B cell (primary cell): ENCODE data around the gene DCAKD. TPM values are rescaled to one million over a fixed set of nuclear protein-coding genes. Genes with fewer than 3 reads are reported as not detected.

Source experiments
- ATAC-seq: fragments of 200-7000 bp; cut with Tn5 transposase; one replicate; pipeline ENCODE4 v1.10.0; 2021; ENCODE audit warnings: low read depth, mild to moderate bottlenecking, moderate number of reproducible peaks, moderate library complexity
- CTCF ChIA-PET: fragments of 350-600 bp; sonication (Branson Sonifier 250); formaldehyde crosslinking; loops from one replicate; lab custom pipeline; 2021; ENCODE audit warnings: antibody characterized with exemption, inconsistent platforms; lab: Charles Lee
- POLR2A ChIA-PET: fragments of 350-600 bp; sonication (Branson Sonifier 250); formaldehyde crosslinking; loops from one replicate; lab custom pipeline; 2021; ENCODE audit warnings: antibody characterized with exemption; lab: Charles Lee
- DNase-seq: peaks from one replicate; pipeline ENCODE4 v3.0.0; 2013
- H2AFZ ChIP-seq: 2 replicates; pipeline ENCODE4 v1.6.1; 2012; ENCODE audit warnings: mild to moderate bottlenecking, low read depth, low read length; ENCODE audit not compliant: insufficient read depth, poor library complexity, severe bottlenecking
- H3K27ac ChIP-seq, 2 donors: 1 replicate in 1 of 2; 2 replicates in 1 of 2; pipeline ENCODE4 v1.5.1; 2012 to 2013; ENCODE audit warnings: low read length in 2 of 2, mild to moderate bottlenecking in 2 of 2, moderate library complexity in 1 of 2
- H3K27me3 ChIP-seq, 4 experiments: fragments of 200-600 bp in 1 of 4; sonication (generic) in 1 of 4; replicated peaks in 1 of 4; 1 replicate in 2 of 4; 2 replicates in 2 of 4; pipeline versions ENCODE4 v1.6.1 to v1.7.0; 2013 to 2016; ENCODE audit warnings: low read length in 3 of 4, mild to moderate bottlenecking in 2 of 4, mixed read lengths in 1 of 4, moderate library complexity in 1 of 4; ENCODE audit not compliant: insufficient read depth in 4 of 4, control insufficient read depth in 3 of 4; ENCODE audit errors: control extremely low read depth in 1 of 4
- H3K36me3 ChIP-seq, 2 experiments: replicated peaks in 1 of 2; 1 replicate in 1 of 2; 2 replicates in 1 of 2; pipeline versions ENCODE4 v1.6.1 to v1.7.1; 2013; ENCODE audit warnings: low read length in 1 of 2; ENCODE audit not compliant: insufficient read depth in 2 of 2, control insufficient read depth in 1 of 2; ENCODE audit errors: control extremely low read depth in 1 of 2, extremely low read depth in 1 of 2
- H3K4me1 ChIP-seq, 2 donors: fragments of 200-600 bp in 1 of 2; sonication (generic) in 1 of 2; 1 replicate in 1 of 2; 2 replicates in 1 of 2; pipeline versions ENCODE4 v1.5.1 to v1.6.1; 2013 to 2017; ENCODE audit warnings: low read length in 2 of 2; ENCODE audit not compliant: control insufficient read depth in 2 of 2, insufficient read depth in 2 of 2
- H3K4me2 ChIP-seq: replicated peaks from 2 replicates; pipeline ENCODE3; 2012; ENCODE audit warnings: mild to moderate bottlenecking, low read depth, low read length; ENCODE audit not compliant: poor library complexity, severe bottlenecking
- H3K4me3 ChIP-seq, 5 experiments: fragments of 200-600 bp in 1 of 5; sonication (generic) in 1 of 5; 1 replicate in 3 of 5; 2 replicates in 2 of 5; pipeline versions ENCODE4 v1.5.1 to v1.7.0; 2011 to 2016; ENCODE audit warnings: low read length in 4 of 5, mild to moderate bottlenecking in 4 of 5, low read depth in 2 of 5, control low read depth in 1 of 5, moderate library complexity in 1 of 5; ENCODE audit not compliant: insufficient read depth in 1 of 5; ENCODE audit errors: control extremely low read depth in 1 of 5, extremely low read depth in 1 of 5
- H3K79me2 ChIP-seq: fragments of 200-600 bp; sonication (generic); one replicate; pipeline ENCODE4 v1.6.0; 2016; ENCODE audit warnings: low read length; ENCODE audit not compliant: control insufficient read depth, insufficient read depth
- H3K9ac ChIP-seq: fragments of 200-600 bp; sonication (generic); 2 replicates; pipeline ENCODE4 v1.6.1; 2017; ENCODE audit warnings: mild to moderate bottlenecking, low read length, moderate library complexity
- H3K9me3 ChIP-seq, 3 donors: one replicate each; pipeline versions ENCODE4 v1.6.1 to v1.7.1; 2013; ENCODE audit warnings: low read length in 2 of 3; ENCODE audit not compliant: control insufficient read depth in 2 of 3, insufficient read depth in 1 of 3; ENCODE audit errors: control extremely low read depth in 1 of 3
- H4K20me1 ChIP-seq: 2 replicates; pipeline ENCODE4 v1.6.0; 2012; ENCODE audit warnings: mild to moderate bottlenecking, low read length; ENCODE audit not compliant: insufficient read depth, control insufficient read depth, poor library complexity, severe bottlenecking
- H3K27ac Mint-ChIP-seq: one replicate; pipeline ENCODE4 v1.8.0; 2021; ENCODE audit warnings: mixed read lengths
- H3K27me3 Mint-ChIP-seq: one replicate; pipeline ENCODE4 v1.8.0; 2021; ENCODE audit warnings: mixed read lengths
- H3K4me1 Mint-ChIP-seq: one replicate; pipeline ENCODE4 v1.8.0; 2021; ENCODE audit warnings: mixed read lengths
- H3K4me3 Mint-ChIP-seq: one replicate; pipeline ENCODE4 v1.8.0; 2021; ENCODE audit warnings: mixed read lengths
- H3K9me3 Mint-ChIP-seq: one replicate; pipeline ENCODE4 v1.8.0; 2022; ENCODE audit warnings: mixed read lengths; ENCODE audit not compliant: insufficient read depth
- EZH2 ChIP-seq: IDR thresholded peaks from 2 replicates; pipeline ENCODE4 v1.6.1; 2012; ENCODE audit warnings: borderline replicate concordance, low read depth, mild to moderate bottlenecking, moderate library complexity, low read length; ENCODE audit not compliant: insufficient read depth, poor library complexity, severe bottlenecking
- WGBS: methylation state at CpG from one replicate; pipeline ENCODE4 v1.1.5; 2013; ENCODE audit warnings: missing lambda C conversion rate; ENCODE audit not compliant: insufficient coverage; 5-methylcytosine and 5-hydroxymethylcytosine counted together
- intact Hi-C: fragments of 100-400 bp; cut with micrococcal nuclease; formaldehyde crosslinking; loops from one replicate; pipeline ENCODE4 v1.10.0; 2022
- polyA plus RNA-seq: library from polyadenylated mRNA; depleted of rRNA; stranded (reverse); fragments of >200 nt; gene quantifications from 2 replicates; pipeline ENCODE4 v1.2.3, GENCODE V29; 2012
- total RNA-seq, 2 donors: library from RNA; stranded (reverse); fragments of 120-200 nt in 1 of 2; gene quantifications; 1 replicate in 1 of 2; 2 replicates in 1 of 2; pipeline versions ENCODE4 v1.2.3 to v1.2.4, GENCODE V29; 2013 to 2022
- TF ChIP-seq, protein P1 (sequence below): fragments of 200-600 bp; IDR thresholded peaks from one replicate; pipeline ENCODE4 v1.8.0; 2022; ENCODE audit warnings: antibody characterized with exemption, mild to moderate bottlenecking

The DCAKD gene
- total and polyA plus RNA-seq, 2 donors (not counting 1 experiment from before 2014, with no cell fraction given): 20.6 to 31.5 TPM

DNA sequence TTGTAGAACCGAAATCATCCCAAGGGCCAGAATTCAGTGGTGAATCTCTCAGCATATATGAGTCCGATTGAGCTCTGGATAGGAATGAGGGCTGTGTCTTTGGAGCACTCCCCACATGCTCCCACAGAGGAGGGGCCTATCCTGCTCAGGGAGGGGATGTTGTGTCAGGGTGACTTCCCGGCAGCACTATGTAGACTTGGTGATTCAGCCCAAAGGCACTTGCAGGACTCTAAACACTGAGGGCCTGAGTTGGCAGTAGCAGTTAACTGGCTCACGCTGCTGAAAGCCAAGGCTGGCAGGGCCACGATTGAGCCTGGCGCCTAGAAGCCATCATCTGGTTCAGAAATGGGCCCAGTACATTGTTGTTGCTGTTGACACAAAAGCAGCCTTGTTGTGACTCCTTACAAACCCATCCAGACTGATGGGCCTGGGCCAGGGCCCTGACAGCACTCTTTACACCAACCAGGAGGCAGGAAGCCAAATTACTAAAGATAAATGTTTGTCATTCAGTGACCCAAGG is 41.5 kb upstream of the DCAKD start:
- Histone ChIP-seq H3K79me2 (peaks cover 10% of the 10 kb centered on the region), H3K36me3 (peaks cover 8 to 83% of the 10 kb centered on the region in 2 experiments), H3K4me1 (no peaks in the 10 kb centered on the region), H2AFZ (no peak overlapping the region), H3K4me2 (no peak overlapping the region), H3K9me3 (no peaks in the 10 kb centered on the region), H3K27me3 (no peaks in the 10 kb centered on the region), H3K9ac (no peak overlapping the region), H3K4me3 (no peak overlapping the region), H4K20me1 (peaks cover 28% of the 10 kb centered on the region), H3K27ac (no peak overlapping the region)
- Mint-ChIP-seq H3K4me1 (peaks cover 2% of the 10 kb centered on the region), H3K4me3 (no peak overlapping the region), H3K9me3 (no peaks in the 10 kb centered on the region), H3K27ac (no peak overlapping the region), H3K27me3 (no peaks in the 10 kb centered on the region)
- TF ChIP-seq, protein P1, sequence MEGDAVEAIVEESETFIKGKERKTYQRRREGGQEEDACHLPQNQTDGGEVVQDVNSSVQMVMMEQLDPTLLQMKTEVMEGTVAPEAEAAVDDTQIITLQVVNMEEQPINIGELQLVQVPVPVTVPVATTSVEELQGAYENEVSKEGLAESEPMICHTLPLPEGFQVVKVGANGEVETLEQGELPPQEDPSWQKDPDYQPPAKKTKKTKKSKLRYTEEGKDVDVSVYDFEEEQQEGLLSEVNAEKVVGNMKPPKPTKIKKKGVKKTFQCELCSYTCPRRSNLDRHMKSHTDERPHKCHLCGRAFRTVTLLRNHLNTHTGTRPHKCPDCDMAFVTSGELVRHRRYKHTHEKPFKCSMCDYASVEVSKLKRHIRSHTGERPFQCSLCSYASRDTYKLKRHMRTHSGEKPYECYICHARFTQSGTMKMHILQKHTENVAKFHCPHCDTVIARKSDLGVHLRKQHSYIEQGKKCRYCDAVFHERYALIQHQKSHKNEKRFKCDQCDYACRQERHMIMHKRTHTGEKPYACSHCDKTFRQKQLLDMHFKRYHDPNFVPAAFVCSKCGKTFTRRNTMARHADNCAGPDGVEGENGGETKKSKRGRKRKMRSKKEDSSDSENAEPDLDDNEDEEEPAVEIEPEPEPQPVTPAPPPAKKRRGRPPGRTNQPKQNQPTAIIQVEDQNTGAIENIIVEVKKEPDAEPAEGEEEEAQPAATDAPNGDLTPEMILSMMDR: no peak
- TF ChIP-seq EZH2: no peak
- intact Hi-C loops: no loop called here
- ChIA-PET POLR2A (no interaction called here), CTCF (no interaction called here)
- ATAC-seq (no peak), DNase-seq (no peak)
- 97% methylated on average over 6 of the region's 6 CpGs for WGBS

DNA sequence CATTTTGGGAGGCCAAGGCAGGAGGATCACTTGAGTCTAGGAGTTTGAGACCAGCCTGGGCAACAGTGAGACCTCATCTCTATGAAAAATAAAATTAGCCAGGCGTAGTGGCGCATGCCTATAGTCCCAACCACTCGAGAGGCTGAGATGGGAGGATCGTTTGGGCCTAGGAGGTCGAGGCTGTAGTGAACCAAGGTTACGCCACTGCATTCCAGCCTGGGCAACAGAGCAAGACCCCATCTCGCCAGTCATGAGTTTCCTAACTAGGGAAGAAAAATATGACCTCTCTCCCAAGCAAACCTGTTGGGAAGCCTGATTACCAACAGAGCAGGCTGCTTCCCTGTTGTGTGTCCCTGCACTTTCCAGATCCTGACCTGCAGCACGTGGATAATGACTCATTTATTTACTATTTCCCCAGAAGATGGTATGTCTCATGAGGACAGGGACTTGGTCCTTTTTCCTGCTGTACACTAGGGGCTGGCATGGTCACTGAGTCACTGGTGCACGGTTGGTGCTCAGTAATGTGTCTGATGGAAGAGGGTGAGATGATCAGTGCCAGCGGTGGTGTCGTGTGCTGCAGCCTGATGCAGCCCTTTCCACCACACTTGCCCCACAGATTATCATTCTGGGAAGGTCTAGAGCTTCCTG is 40.5 kb upstream of the DCAKD start:
- H3K4me3 Mint-ChIP-seq: no peak overlapping the region
- peaks cover 17% of the 10 kb centered on the region for H3K79me2 ChIP-seq
- H3K27me3 ChIP-seq: no peaks in the 10 kb centered on the region
- ChIA-PET POLR2A (no interaction called here), CTCF (interaction anchor here (1.0 kb wide), 1 partner anchor 106 kb away, joined by 3 read pairs; no protein-coding TSS in a partner anchor)
- no peak overlapping the region for H3K9ac ChIP-seq
- H3K4me1 ChIP-seq: no peaks in the 10 kb centered on the region
- H3K27ac ChIP-seq: no peak overlapping the region
- H3K4me1 Mint-ChIP-seq: peaks cover 2% of the 10 kb centered on the region
- no peak for DNase-seq
- TF ChIP-seq, protein P1: no peak
- no peak for TF ChIP-seq EZH2
- peaks cover 33% of the 10 kb centered on the region for H4K20me1 ChIP-seq
- H3K4me3 ChIP-seq: no peak overlapping the region
- no peak overlapping the region for H3K4me2 ChIP-seq
- intact Hi-C loops: no loop called here
- H2AFZ ChIP-seq: no peak overlapping the region
- H3K36me3 ChIP-seq: peaks cover 8 to 83% of the 10 kb centered on the region in 2 experiments
- no peaks in the 10 kb centered on the region for H3K9me3 ChIP-seq
- H3K27me3 Mint-ChIP-seq: no peaks in the 10 kb centered on the region
- no peak for ATAC-seq
- H3K27ac Mint-ChIP-seq: no peak overlapping the region
- H3K9me3 Mint-ChIP-seq: no peaks in the 10 kb centered on the region
- WGBS: 100% methylated on average over 7 of the region's 11 CpGs
